HG03159 (cell line): ENCODE measurements around the gene JAK1.
A peak's percentile ranks its signal among the peaks of the same experiment; 100 is the strongest.

Experiments
- ATAC-seq: cut with Tn5 transposase; IDR thresholded peaks from one replicate; pipeline ENCODE4 v1.9.1; 2021; ENCODE audit warnings: mild to moderate bottlenecking, moderate library complexity; ENCODE audit not compliant: unreplicated experiment

The JAK1 gene

GRCh38 chr1:64873576-64873975, 92.8 kb downstream of the JAK1 start:
- ATAC-seq = no peak

GRCh38 chr1:64872067-64872466, 94.3 kb downstream of the JAK1 start:
- no peak for ATAC-seq

- ATAC-seq = no peak
Observed at GRCh38 chr1:64871256-64871655, 95.1 kb downstream of the JAK1 start.

- no peak for ATAC-seq
Observed at GRCh38 chr1:64867266-64867665, 99.1 kb downstream of the JAK1 start.

GRCh38 chr1:64866689-64867088, 99.7 kb downstream of the JAK1 start:
- ATAC-seq = no peak

GRCh38 chr1:64865105-64865757, 101.1 kb downstream of the JAK1 start:
- no peak for ATAC-seq

GRCh38 chr1:64864018-64864940, 102.1 kb downstream of the JAK1 start:
- peak; percentile 99 for ATAC-seq

GRCh38 chr1:64861611-64862010, 104.7 kb downstream of the JAK1 start:
- no peak for ATAC-seq

- no peak for ATAC-seq
Observed at GRCh38 chr1:64857347-64857746, 109.0 kb downstream of the JAK1 start.

- no peak for ATAC-seq
Observed at GRCh38 chr1:64856553-64856952, 109.8 kb downstream of the JAK1 start.

GRCh38 chr1:64855557-64855956, 110.8 kb downstream of the JAK1 start:
- ATAC-seq = no peak

- ATAC-seq = no peak
Observed at GRCh38 chr1:64854674-64855073, 111.7 kb downstream of the JAK1 start.

GRCh38 chr1:64851664-64852063, 114.7 kb downstream of the JAK1 start:
- ATAC-seq = no peak

- no peak for ATAC-seq
Observed at GRCh38 chr1:64850846-64851245, 115.5 kb downstream of the JAK1 start.

GRCh38 chr1:64849942-64850341, 116.4 kb downstream of the JAK1 start:
- no peak for ATAC-seq

GRCh38 chr1:64848803-64849202, 117.5 kb downstream of the JAK1 start:
- ATAC-seq = no peak

- no peak for ATAC-seq
Observed at GRCh38 chr1:64848136-64848535, 118.2 kb downstream of the JAK1 start.

- no peak for ATAC-seq
Observed at GRCh38 chr1:64847666-64848065, 118.7 kb downstream of the JAK1 start.

- ATAC-seq = no peak
Observed at GRCh38 chr1:64846573-64847430, 119.5 kb downstream of the JAK1 start.

- ATAC-seq = no peak
Observed at GRCh38 chr1:64845831-64846425, 120.4 kb downstream of the JAK1 start.

- ATAC-seq = no peak
Observed at GRCh38 chr1:64844609-64845008, 121.7 kb downstream of the JAK1 start.
